GM18858 (cell line): Measurements from ENCODE around the gene RPL35.

Source experiments
- ATAC-seq: cut with Tn5 transposase; IDR thresholded peaks from one replicate; pipeline ENCODE4 v1.9.1; 2021; ENCODE audit not compliant: unreplicated experiment

Gene RPL35

GRCh38 chr9:124820698-124821623 is 40.8 kb downstream of the RPL35 start:
- no peak for ATAC-seq

- no peak for ATAC-seq
Observed at GRCh38 chr9:124818431-124819281, 43.1 kb downstream of the RPL35 start.

- no peak for ATAC-seq
Observed at GRCh38 chr9:124815601-124816000, 46.2 kb downstream of the RPL35 start.

GRCh38 chr9:124814164-124814535 is 47.6 kb downstream of the RPL35 start:
- no peak for ATAC-seq

- no peak for ATAC-seq
Observed at GRCh38 chr9:124813501-124814163, 48.1 kb downstream of the RPL35 start.

GRCh38 chr9:124813041-124813440 is 48.7 kb downstream of the RPL35 start:
- no peak for ATAC-seq

GRCh38 chr9:124812441-124812876 is 49.3 kb downstream of the RPL35 start:
- no peak for ATAC-seq

- ATAC-seq, result no peak
Observed at GRCh38 chr9:124810663-124811355, 50.9 kb downstream of the RPL35 start.

GRCh38 chr9:124809741-124810500 is 51.8 kb downstream of the RPL35 start:
- ATAC-seq, result no peak

- ATAC-seq, result no peak
Observed at GRCh38 chr9:124809211-124809610, 52.5 kb downstream of the RPL35 start.

GRCh38 chr9:124808246-124808956 is 53.4 kb downstream of the RPL35 start:
- no peak for ATAC-seq
